Right cardiac atrium (tissue), 5 donors: ENCODE results near the gene IGFALS. TPM values are rescaled to one million over a fixed set of nuclear protein-coding genes. Genes with fewer than 3 reads are reported as not detected.
A peak's percentile ranks its signal among the peaks of the same experiment; 100 is the strongest.

Experiments
- ATAC-seq, 2 donors: fragments of 200-7000 bp; cut with Tn5 transposase; one replicate each; pipeline versions ENCODE4 v1.8.0 to v1.9.1; 2020; ENCODE audit warnings: moderate library complexity in 2 of 2, mild to moderate bottlenecking in 1 of 2
- DNase-seq, 3 donors: peaks; one replicate each; pipeline ENCODE4 v3.0.0-alpha.2; 2020
- H3K27ac ChIP-seq: one replicate; pipeline ENCODE4 v1.5.1; 2013; ENCODE audit warnings: mild to moderate bottlenecking, low read length, control low read depth, moderate library complexity
- H3K27me3 ChIP-seq: one replicate; pipeline ENCODE4 v1.6.1; 2013; ENCODE audit not compliant: control insufficient read depth, insufficient read depth
- H3K4me1 ChIP-seq: one replicate; pipeline ENCODE4 v1.6.1; 2013; ENCODE audit warnings: low read length; ENCODE audit not compliant: control insufficient read depth, insufficient read depth
- H3K4me3 ChIP-seq: one replicate; pipeline ENCODE4 v1.5.1; 2013; ENCODE audit warnings: low read length, control low read depth
- H3K9me3 ChIP-seq: one replicate; pipeline ENCODE4 v1.6.1; 2013; ENCODE audit warnings: low read length; ENCODE audit not compliant: control insufficient read depth
- WGBS: extraction: QIAGEN DNeasy Blood & Tissue Kit; methylation state at CpG from one replicate; pipeline ENCODE4 v1.1.7; 2013; 5-methylcytosine and 5-hydroxymethylcytosine counted together
- intact Hi-C, 4 donors: fragments of 100-400 bp; cut with DNase I; formaldehyde crosslinking; loops; one replicate each; pipeline versions ENCODE4 v1.11.0 to v1.14.0; 2022 to 2023
- polyA plus RNA-seq: library from polyadenylated mRNA; stranded (reverse); fragments of 200-250 nt; gene quantifications from one replicate; pipeline ENCODE4 v1.2.3, GENCODE V29; 2013
- total RNA-seq, 4 donors: library from RNA; stranded (reverse); fragmentation: NEBNext Ultra II Directional; extraction: Animal tissue kit (Norgen Biotek cat#: 25700); gene quantifications; one replicate each; pipeline ENCODE4 v1.2.1, GENCODE V29; 2021
- donor health status: healthy with polysubstance abuse.
- donor health status: DM: no; HTN: yes; CAD: no.
- donor health status: DM: no; HTN: no; CAD: no.
- donor health status: DM: no; HTN: yes; CAD: no; lungs with severe emphysema.
- donor health status: DM: yes; HTN: yes; CAD: no.

The IGFALS gene
- total and polyA plus RNA-seq, 5 donors, result 0.05 TPM; not detected in 4

DNA sequence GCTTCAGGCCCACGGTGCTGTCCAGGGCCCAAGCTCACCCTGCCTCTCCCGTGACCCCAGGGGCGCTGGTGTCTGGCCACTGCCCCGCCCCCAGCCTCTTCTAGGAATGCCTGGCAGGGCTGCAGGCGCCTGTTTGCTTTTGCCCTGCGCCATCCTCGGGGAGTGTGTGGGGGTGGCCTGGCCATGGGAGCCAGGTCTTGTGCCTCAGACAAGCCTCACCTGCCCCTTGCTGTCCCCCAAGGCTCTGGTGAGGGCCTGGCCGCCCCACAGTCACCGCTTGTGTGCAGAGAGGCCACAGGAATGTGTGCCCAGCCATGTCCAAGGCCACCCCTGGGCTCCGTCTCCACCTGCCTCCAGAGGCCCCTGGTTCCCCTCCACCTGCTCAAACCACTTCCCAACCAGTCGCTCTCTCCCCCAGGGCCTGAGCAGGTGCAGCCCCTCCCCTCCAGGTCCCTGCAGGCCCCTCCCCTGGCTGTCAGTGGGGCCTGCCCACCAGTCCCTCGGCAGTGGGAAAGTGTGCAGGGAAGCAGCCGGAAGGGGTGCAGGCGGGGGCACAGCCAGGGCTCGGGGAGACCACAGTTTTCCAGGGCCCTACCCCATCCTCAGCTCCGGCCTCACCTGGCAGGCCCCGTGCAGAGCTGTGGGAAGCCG, 841 bp upstream of the IGFALS start:
- intact Hi-C loops, result no loop called here
- ATAC-seq (no peak), DNase-seq (peak in 2 of 3 donors; percentile 40 to 55)
- Histone ChIP-seq H3K4me3 (no peak overlapping the region), H3K4me1 (no peaks in the 10 kb centered on the region), H3K27me3 (no peaks in the 10 kb centered on the region), H3K9me3 (no peaks in the 10 kb centered on the region), H3K27ac (no peak overlapping the region)
- 64% methylated on average over 18 of the region's 18 CpGs for WGBS

DNA sequence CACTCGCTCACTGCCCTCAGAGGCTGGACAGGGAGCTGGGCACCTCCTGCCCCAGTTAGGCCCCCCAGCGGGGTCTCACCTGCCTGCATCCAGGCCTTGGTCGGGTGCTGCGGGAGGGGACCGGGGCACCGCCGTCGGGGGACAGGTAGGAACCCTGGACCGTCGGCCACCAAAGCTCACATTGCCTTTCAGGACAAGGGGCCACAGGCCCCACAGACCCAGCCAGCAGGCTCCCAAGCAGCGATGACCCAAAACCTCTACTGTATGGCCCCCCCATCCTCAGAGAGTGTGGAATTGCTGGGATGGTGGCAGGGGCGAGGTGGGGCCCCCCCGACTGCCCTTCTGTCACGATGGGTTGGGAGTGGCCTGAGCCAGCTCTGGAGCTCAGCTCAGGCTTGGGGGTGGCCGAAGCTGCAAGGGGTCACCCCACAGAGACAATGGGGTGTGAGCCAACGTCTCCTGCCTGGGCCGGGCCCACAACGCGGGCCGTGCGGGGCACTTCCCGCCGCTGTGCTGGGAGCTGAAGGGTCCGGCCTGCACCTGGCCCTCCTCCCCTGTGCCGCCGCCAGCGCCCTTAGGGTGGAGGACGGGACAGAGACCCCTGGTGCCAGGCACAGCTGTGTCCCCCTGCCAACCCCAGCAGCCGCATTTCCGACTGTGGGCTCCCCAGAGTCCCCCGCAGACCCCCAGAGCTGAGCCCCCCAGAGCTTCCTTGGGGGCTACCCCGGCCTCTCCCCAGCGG, 498 bp downstream of the IGFALS start:
- 85% methylated on average over 33 of the region's 33 CpGs for WGBS
- ATAC-seq (no peak), DNase-seq (peak in 2 of 3 donors; percentile 42 to 57)
- intact Hi-C loops, result no loop called here
- H3K4me1 ChIP-seq, result no peaks in the 10 kb centered on the region
- H3K27ac ChIP-seq, result no peak overlapping the region
- no peaks in the 10 kb centered on the region for H3K9me3 ChIP-seq
- no peaks in the 10 kb centered on the region for H3K27me3 ChIP-seq
- no peak overlapping the region for H3K4me3 ChIP-seq

DNA sequence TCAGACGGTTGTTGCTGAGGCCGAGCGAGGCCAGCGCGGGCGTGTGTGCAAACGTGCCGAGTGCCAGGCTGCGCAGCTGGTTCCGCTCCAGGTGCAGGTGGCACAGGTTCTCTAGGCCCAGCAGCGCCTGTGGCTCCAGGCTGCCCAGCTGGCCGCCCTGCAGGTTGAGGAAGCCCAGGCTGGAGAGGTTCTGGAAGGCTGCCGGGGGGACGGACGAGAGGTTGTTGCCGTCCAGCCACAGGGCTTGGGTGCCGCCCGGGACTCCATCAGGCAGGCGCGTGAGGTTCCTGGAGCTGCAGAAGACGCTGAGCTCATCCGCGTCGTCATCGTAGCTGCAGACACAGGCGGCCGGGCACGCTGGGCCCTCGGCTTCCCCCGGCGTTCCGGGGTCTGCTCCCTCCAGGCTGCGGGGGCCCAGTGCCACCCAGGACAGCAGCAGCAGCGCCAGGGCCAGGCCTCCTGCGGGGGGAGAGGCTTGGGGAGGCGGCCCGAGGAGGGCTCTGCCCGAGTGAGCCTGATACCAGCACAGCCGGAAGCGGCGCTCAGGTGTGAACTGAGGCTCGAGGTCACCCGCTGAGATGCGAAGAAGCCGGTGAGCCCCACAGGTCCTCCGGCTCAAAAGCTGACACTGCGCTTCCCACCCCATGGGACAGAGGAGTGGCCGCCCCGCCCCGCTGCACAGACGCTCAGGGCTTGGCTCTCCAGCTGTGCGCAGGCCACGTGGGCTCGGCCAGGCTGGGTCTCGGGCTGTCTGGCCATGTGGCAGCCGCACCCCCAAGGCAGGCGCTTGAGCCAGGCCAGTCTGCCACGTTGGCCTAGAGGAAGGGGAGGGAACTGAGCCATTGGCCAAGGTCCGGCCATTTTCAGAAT, 1.3 kb downstream of the IGFALS start:
- ATAC-seq, result no peak
- intact Hi-C loops, result no loop called here
- no peak overlapping the region for H3K4me3 ChIP-seq
- H3K4me1 ChIP-seq, result no peaks in the 10 kb centered on the region
- WGBS, result 84% methylated on average over 59 of the region's 59 CpGs
- no peaks in the 10 kb centered on the region for H3K27me3 ChIP-seq
- H3K27ac ChIP-seq, result no peak overlapping the region
- H3K9me3 ChIP-seq, result no peaks in the 10 kb centered on the region
- peak in 2 of 3 donors; percentile 44 to 54 for DNase-seq

DNA sequence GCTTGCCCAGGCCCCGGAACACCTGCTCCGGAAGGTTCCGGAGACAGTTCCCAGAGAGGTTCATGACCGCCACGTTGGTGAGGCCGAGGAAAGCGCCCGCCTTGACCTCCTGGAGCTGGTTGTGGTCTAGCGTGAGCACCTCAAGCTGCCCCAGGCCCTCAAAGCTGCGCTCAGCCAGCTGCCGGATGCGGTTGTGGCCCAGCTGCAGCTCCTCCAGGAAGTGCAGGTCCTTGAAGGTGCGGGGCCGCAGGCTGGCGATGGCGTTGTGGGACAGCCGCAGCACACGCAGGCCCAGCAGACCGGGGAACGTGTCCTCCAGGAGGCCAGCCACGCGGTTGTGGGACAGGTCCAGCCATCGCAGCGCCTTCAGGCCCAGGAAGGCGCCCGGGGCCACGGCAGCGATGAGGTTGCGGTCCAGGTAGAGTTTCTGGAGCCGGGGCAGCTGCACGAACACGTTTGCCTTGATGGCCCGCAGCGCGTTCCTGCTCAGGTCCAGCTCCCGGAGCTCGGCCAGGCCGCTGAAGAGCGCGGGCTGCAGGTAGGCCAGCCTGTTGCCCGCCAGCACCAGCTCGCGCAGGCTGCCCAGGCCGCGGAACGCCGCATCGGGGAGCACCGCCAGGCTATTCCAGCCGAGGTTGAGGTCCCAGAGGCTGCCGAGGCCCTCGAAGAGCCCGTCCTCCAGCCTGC, 2.1 kb downstream of the IGFALS start:
- Histone ChIP-seq H3K9me3 (no peaks in the 10 kb centered on the region), H3K4me3 (no peak overlapping the region), H3K27ac (no peak overlapping the region), H3K27me3 (no peaks in the 10 kb centered on the region), H3K4me1 (no peaks in the 10 kb centered on the region)
- intact Hi-C loops, result no loop called here
- DNase-seq (peak in 2 of 3 donors; percentile 25 to 54), ATAC-seq (no peak)
- 94% methylated on average over 53 of the region's 53 CpGs for WGBS

DNA sequence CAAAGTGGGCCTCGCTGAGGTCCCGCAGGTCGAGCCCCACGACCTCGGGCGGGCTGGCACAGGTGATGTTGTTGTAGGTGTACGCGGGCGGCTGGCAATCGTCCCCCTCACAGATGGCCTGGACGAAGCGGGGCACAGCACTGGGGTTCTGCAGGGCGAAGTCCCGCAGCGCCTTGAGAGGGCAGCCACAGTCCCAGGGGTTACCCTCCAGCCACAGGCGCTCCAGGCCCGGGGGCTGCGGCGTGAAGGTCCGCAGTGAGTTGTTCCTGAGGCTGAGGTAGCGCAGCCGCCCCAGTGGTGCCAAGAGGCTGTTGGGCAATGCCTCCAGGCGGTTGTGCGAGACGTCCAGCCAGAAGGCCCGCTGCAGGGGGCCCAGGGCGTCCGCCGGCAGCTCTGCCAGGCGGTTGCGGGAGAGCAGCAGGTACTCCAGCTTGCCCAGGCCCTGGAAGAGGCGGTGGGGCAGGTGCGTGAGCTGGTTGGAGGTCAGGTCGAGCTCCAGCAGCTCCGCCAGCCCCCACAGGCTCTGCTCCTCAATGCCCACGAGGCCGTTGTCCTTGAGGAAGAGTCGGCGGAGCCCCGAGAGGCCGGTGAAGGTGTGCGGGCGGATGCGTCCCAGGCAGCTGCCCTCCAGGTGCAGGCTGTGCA, 2.8 kb downstream of the IGFALS start:
- no peaks in the 10 kb centered on the region for H3K9me3 ChIP-seq
- H3K27ac ChIP-seq, result no peak overlapping the region
- intact Hi-C loops, result no loop called here
- no peaks in the 10 kb centered on the region for H3K27me3 ChIP-seq
- H3K4me1 ChIP-seq, result no peaks in the 10 kb centered on the region
- DNase-seq (peak in 2 of 3 donors; percentile 56), ATAC-seq (no peak)
- 93% methylated on average over 44 of the region's 44 CpGs for WGBS
- H3K4me3 ChIP-seq, result no peak overlapping the region

DNA sequence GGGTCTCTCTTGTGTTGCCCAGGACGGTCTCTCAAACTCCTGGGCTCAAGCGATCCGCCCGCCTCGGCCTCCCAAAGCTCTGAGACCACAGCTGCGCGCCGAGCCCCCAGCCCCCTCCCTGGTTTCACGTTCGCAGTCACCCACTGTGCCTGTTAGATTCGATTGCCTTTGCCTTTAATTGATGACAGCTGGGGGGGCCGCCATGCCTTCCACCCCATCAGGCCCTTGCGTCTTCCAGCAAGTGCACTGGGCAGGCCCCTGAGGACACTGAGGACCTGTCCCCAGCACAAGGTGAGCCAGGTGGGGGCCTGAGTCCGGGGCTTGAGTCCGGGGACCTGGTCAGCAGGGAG, 3.3 kb downstream of the IGFALS start:
- Histone ChIP-seq H3K27ac (no peak overlapping the region), H3K4me3 (no peak overlapping the region), H3K4me1 (no peaks in the 10 kb centered on the region), H3K9me3 (no peaks in the 10 kb centered on the region), H3K27me3 (no peaks in the 10 kb centered on the region)
- 93% methylated on average over 15 of the region's 15 CpGs for WGBS
- intact Hi-C loops, result no loop called here
- no peak for DNase-seq
- ATAC-seq, result no peak

DNA sequence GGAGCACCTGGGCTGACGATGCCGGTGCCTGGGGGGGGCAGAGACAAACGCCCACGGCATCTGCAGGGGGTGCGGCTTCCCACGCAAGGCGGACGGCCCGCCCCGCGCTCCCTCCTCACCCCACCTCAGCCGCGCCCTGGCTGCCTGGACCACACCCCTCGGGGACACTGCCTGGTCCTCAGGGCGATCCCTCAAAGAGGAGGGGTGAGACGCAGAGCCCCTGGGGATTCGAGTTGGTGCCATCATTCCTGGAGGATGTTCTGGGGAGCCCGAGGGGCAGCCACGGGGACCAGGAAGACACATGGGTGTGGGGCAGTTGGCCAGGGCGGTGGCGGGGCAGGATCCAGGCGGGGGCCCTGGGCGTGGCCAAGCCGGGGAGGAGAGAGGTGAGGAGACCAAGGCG, 3.9 kb downstream of the IGFALS start:
- Histone ChIP-seq H3K4me3 (no peak overlapping the region), H3K4me1 (no peaks in the 10 kb centered on the region), H3K27ac (no peak overlapping the region), H3K27me3 (no peaks in the 10 kb centered on the region), H3K9me3 (no peaks in the 10 kb centered on the region)
- DNase-seq (peak in 2 of 3 donors; percentile 44 to 62), ATAC-seq (no peak)
- 89% methylated on average over 25 of the region's 25 CpGs for WGBS
- intact Hi-C loops, result no loop called here

DNA sequence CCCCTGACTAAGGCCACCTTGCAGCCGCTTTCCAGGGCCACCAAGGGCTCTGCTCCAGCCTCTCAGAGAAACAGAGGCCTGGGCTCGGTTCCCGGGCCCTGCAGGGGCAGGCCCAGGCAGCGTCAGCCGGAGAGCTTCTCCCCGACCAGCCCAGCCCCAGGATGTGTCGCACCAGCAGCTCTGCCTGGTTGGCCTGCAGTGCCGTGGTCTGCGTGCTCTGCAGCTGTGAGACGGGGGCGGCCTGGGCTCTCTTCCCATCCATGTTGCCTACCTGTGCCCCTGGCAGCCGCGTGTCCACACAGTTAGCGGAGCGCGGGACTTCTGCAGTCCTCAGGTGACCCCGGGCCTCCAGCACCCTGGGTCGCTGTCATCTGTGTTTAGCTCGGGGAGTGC, 4.8 kb downstream of the IGFALS start:
- peak in 1 of 3 donors; percentile 36 for DNase-seq
- no peak overlapping the region for H3K27ac ChIP-seq
- 60% methylated on average over 19 of the region's 19 CpGs for WGBS

DNA sequence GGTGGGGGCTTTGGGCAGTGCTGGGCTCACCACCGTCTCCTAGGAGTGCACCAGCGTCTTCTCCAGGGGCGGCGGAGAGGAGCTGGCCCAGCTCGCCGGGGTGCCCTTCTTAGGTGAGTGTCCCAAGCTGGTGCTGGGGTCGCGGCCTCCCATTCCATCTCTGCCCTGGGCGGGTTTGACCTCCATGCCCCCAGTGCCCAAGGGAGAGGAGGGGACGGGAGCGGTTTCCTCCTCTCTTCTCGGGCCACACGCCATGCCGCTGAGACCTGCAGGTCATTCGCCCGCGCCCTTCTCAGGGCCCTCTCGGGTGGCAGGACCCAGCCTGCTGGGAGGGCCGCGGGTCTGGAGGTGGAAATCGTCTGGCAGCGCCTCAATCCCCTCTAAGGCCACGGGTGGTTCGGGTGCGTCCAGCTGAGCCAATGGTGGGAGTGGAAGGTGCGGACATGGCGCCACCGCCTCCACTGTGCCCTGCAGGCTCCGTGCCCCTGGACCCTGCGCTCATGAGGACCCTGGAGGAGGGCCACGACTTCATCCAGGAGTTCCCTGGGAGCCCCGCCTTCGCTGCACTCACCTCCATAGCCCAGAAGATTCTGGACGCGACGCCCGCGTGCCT, 5.3 kb downstream of the IGFALS start:
- intact Hi-C loops, result no loop called here
- no peak overlapping the region for H3K4me3 ChIP-seq
- no peak for ATAC-seq
- H3K27ac ChIP-seq, result no peak overlapping the region
- no peaks in the 10 kb centered on the region for H3K4me1 ChIP-seq
- 91% methylated on average over 38 of the region's 38 CpGs for WGBS
- H3K27me3 ChIP-seq, result no peaks in the 10 kb centered on the region
- DNase-seq, result peak in 2 of 3 donors; percentile 49 to 57
- no peaks in the 10 kb centered on the region for H3K9me3 ChIP-seq

More for the DNA sequence above, 4.8 kb downstream of the IGFALS start:
- H3K4me1 ChIP-seq, result no peaks in the 10 kb centered on the region
- intact Hi-C loops, result no loop called here
- H3K9me3 ChIP-seq, result no peaks in the 10 kb centered on the region
- no peak for ATAC-seq
- no peaks in the 10 kb centered on the region for H3K27me3 ChIP-seq
- no peak overlapping the region for H3K4me3 ChIP-seq
